Measurements from ENCODE around the gene POU6F2.

DNA sequence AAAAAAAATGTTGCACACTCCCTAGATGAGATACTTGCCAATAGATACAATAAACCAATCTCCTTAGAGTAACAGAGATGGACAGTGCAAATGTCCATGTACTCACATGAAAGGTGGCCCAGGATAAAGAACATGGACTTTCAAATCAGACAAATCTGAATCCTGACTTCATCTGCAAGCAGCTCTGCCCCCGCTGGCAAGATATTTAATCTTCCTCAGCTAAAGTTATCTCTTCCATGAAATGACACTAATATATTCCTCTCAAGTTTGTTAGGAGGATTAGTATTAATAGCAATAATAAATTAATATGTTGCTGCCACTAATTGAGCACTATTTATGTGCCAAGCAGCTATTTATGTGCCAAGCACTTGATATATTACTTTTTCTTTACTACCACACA, 439.9 kb downstream of the POU6F2 start:
- TF ChIP-seq, protein P1, sequence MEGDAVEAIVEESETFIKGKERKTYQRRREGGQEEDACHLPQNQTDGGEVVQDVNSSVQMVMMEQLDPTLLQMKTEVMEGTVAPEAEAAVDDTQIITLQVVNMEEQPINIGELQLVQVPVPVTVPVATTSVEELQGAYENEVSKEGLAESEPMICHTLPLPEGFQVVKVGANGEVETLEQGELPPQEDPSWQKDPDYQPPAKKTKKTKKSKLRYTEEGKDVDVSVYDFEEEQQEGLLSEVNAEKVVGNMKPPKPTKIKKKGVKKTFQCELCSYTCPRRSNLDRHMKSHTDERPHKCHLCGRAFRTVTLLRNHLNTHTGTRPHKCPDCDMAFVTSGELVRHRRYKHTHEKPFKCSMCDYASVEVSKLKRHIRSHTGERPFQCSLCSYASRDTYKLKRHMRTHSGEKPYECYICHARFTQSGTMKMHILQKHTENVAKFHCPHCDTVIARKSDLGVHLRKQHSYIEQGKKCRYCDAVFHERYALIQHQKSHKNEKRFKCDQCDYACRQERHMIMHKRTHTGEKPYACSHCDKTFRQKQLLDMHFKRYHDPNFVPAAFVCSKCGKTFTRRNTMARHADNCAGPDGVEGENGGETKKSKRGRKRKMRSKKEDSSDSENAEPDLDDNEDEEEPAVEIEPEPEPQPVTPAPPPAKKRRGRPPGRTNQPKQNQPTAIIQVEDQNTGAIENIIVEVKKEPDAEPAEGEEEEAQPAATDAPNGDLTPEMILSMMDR (conservative IDR thresholded peaks at IDR 0.05; ENCODE audit: low read depth, low read length) = no peak
- TF ChIP-seq EZH2 (IDR thresholded peaks at IDR 0.05; ENCODE audit: low read length, unreplicated experiment) (no peak), EZH2phosphoT487 (IDR thresholded peaks at IDR 0.05; ENCODE audit: borderline replicate concordance, low read length) (no peak)

Data from PC-3 (cell line).